Endometrial microvascular endothelial cells (primary cell): ENCODE data around the gene SMG9. TPM values are rescaled to one million over a fixed set of nuclear protein-coding genes. Genes with fewer than 3 reads are reported as not detected.

ENCODE experiments used
- in situ Hi-C: cut with HindIII; loops from 2 replicates; pipeline ENCODE4 v1.10.0; 2017; ENCODE audit warnings: low sequenced_read_pairs, low pct_unique_long_range_greater_than_20kb; ENCODE audit errors: inconsistent ontology term
- total RNA-seq: library from RNA; depleted of rRNA; stranded (reverse); fragments of >200 nt; gene quantifications from one replicate; pipeline ENCODE4 v1.2.3, GENCODE V29; 2015; ENCODE audit errors: inconsistent ontology term

The SMG9 gene
- total RNA-seq, 1 donor from 2014 or later = 13.9 TPM

GRCh38 chr19:43735013-43735412 lies 19.7 kb downstream of the SMG9 start:
- in situ Hi-C loops = no loop called here

GRCh38 chr19:43731846-43732245 lies 22.9 kb downstream of the SMG9 start:
- in situ Hi-C loops = no loop called here

GRCh38 chr19:43731346-43731745 lies 23.4 kb downstream of the SMG9 start:
- in situ Hi-C loops = no loop called here

- in situ Hi-C loops = no loop called here
Observed at GRCh38 chr19:43729919-43730318, 24.8 kb downstream of the SMG9 start.

- in situ Hi-C loops = no loop called here
Observed at GRCh38 chr19:43727593-43727853, 27.2 kb downstream of the SMG9 start.

GRCh38 chr19:43726736-43727592 lies 27.8 kb downstream of the SMG9 start:
- in situ Hi-C loops = no loop called here

- in situ Hi-C loops = no loop called here
Observed at GRCh38 chr19:43725468-43725867, 29.3 kb downstream of the SMG9 start.

- in situ Hi-C loops = no loop called here
Observed at GRCh38 chr19:43724896-43725295, 29.9 kb downstream of the SMG9 start.

GRCh38 chr19:43723588-43723987 lies 31.2 kb downstream of the SMG9 start:
- in situ Hi-C loops = no loop called here

GRCh38 chr19:43721469-43722048 lies 33.2 kb downstream of the SMG9 start:
- in situ Hi-C loops = no loop called here

GRCh38 chr19:43720936-43721335 lies 33.8 kb downstream of the SMG9 start:
- in situ Hi-C loops = no loop called here

- in situ Hi-C loops = no loop called here
Observed at GRCh38 chr19:43719918-43720317, 34.8 kb downstream of the SMG9 start.

- in situ Hi-C loops = no loop called here
Observed at GRCh38 chr19:43719378-43719868, 35.3 kb downstream of the SMG9 start.

- in situ Hi-C loops = no loop called here
Observed at GRCh38 chr19:43718627-43719377, 36.0 kb downstream of the SMG9 start.

GRCh38 chr19:43715776-43716175 lies 39.0 kb downstream of the SMG9 start, which contains the start of gene IRGC:
Gene IRGC (plus strand): TSS chr19:43716076. CDS start chr19:43718559, 2,483 bp downstream.
- in situ Hi-C loops = no loop called here

- in situ Hi-C loops = no loop called here
Observed at GRCh38 chr19:43713208-43713607, 41.6 kb downstream of the SMG9 start.

- in situ Hi-C loops = no loop called here
Observed at GRCh38 chr19:43711751-43712355, 42.9 kb downstream of the SMG9 start.

- in situ Hi-C loops = no loop called here
Observed at GRCh38 chr19:43708716-43709115, 46.0 kb downstream of the SMG9 start.

- in situ Hi-C loops = no loop called here
Observed at GRCh38 chr19:43707158-43707712, 47.5 kb downstream of the SMG9 start.
